ENCODE data around the gene SLC31A2.

The SLC31A2 gene

GRCh38 chr9:113151696-113152630 is 1.2 kb downstream of the SLC31A2 start:
- no peak for DNase-seq

- DNase-seq: no peak
Observed at GRCh38 chr9:113152699-113153098, 1.9 kb downstream of the SLC31A2 start.

- no peak for DNase-seq
Observed at GRCh38 chr9:113153599-113153998, 2.8 kb downstream of the SLC31A2 start.

- DNase-seq: no peak
Observed at GRCh38 chr9:113154471-113154870, 3.7 kb downstream of the SLC31A2 start.

- no peak for DNase-seq
Observed at GRCh38 chr9:113154946-113155345, 4.1 kb downstream of the SLC31A2 start.

GRCh38 chr9:113155911-113156588 is 5.2 kb downstream of the SLC31A2 start:
- no peak for DNase-seq

- DNase-seq: no peak
Observed at GRCh38 chr9:113156880-113157279, 6.1 kb downstream of the SLC31A2 start.

- no peak for DNase-seq
Observed at GRCh38 chr9:113158446-113158845, 7.6 kb downstream of the SLC31A2 start.

GRCh38 chr9:113160571-113160970 is 9.8 kb downstream of the SLC31A2 start:
- DNase-seq: no peak

- no peak for DNase-seq
Observed at GRCh38 chr9:113163001-113163400, 12.2 kb downstream of the SLC31A2 start.

- DNase-seq: no peak
Observed at GRCh38 chr9:113164536-113165300, 13.9 kb downstream of the SLC31A2 start.

- DNase-seq: no peak
Observed at GRCh38 chr9:113166039-113166438, 15.2 kb downstream of the SLC31A2 start.

- DNase-seq: no peak
Observed at GRCh38 chr9:113168809-113169208, 18.0 kb downstream of the SLC31A2 start.

GRCh38 chr9:113173341-113173740 is 22.5 kb downstream of the SLC31A2 start:
- DNase-seq: no peak

- no peak for DNase-seq
Observed at GRCh38 chr9:113176803-113177202, 26.0 kb downstream of the SLC31A2 start.

GRCh38 chr9:113177251-113177650 is 26.4 kb downstream of the SLC31A2 start:
- no peak for DNase-seq

GRCh38 chr9:113178087-113178486 is 27.3 kb downstream of the SLC31A2 start:
- no peak for DNase-seq

GRCh38 chr9:113179839-113180238 is 29.0 kb downstream of the SLC31A2 start:
- no peak for DNase-seq

- DNase-seq: no peak
Observed at GRCh38 chr9:113181165-113181564, 30.4 kb downstream of the SLC31A2 start.

GRCh38 chr9:113183956-113184488 is 33.2 kb downstream of the SLC31A2 start:
- DNase-seq: no peak

- DNase-seq: no peak
Observed at GRCh38 chr9:113184539-113184938, 33.7 kb downstream of the SLC31A2 start.

GRCh38 chr9:113185271-113185670 is 34.5 kb downstream of the SLC31A2 start:
- DNase-seq: no peak

- no peak for DNase-seq
Observed at GRCh38 chr9:113186137-113186755, 35.4 kb downstream of the SLC31A2 start.

Data from cortex of kidney (tissue), 1 donor.